HepG2 (cell line): ENCODE results near the gene CMIP.

Source experiments
- DNMT1 ChIP-seq: sonication (generic); formaldehyde crosslinking; IDR thresholded peaks from 2 replicates; pipeline ENCODE4 v1.5.1; 2020; ENCODE audit warnings: mild to moderate bottlenecking, missing genetic modification reagents
- EP300 ChIP-seq, 3 experiments: sonication (generic) in 1 of 3; formaldehyde crosslinking in 1 of 3; IDR thresholded peaks; 2 replicates each; pipeline versions ENCODE4 v1.5.1 to v1.6.1; 2011 to 2020; ENCODE audit warnings: low read depth in 2 of 3, low read length in 2 of 3, borderline replicate concordance in 1 of 3, improper control_type of control experiment in 1 of 3, mild to moderate bottlenecking in 1 of 3, missing genetic modification reagents in 1 of 3, moderate library complexity in 1 of 3
- FIP1L1 ChIP-seq: fragments of 200-400 bp; formaldehyde crosslinking; IDR thresholded peaks from 2 replicates; pipeline ENCODE4 v1.6.1; 2018; ENCODE audit warnings: low read depth, mild to moderate bottlenecking, low read length, moderate library complexity, borderline replicate concordance; ENCODE audit not compliant: insufficient read depth
- GABPA ChIP-seq, 2 experiments: IDR thresholded peaks; 2 replicates each; pipeline ENCODE4 v1.6.1; 2011 to 2016; ENCODE audit warnings: low read depth in 2 of 2, low read length in 1 of 2, missing biosample characterization in 1 of 2, missing genetic modification characterization in 1 of 2
- SUZ12 ChIP-seq: fragments of 150-350 bp; IDR thresholded peaks from 2 replicates; pipeline ENCODE4 v1.6.1; 2014; ENCODE audit warnings: low read depth, low read length
- ZNF501 ChIP-seq: sonication (generic); formaldehyde crosslinking; IDR thresholded peaks from 2 replicates; pipeline ENCODE4 v1.5.1; 2020; ENCODE audit warnings: mild to moderate bottlenecking, moderate library complexity, missing genetic modification reagents
- TF ChIP-seq, protein P1 (sequence below): sonication (generic); formaldehyde crosslinking; IDR thresholded peaks from 2 replicates; pipeline ENCODE4 v1.5.0; 2020; ENCODE audit warnings: mild to moderate bottlenecking, missing genetic modification reagents, borderline replicate concordance
- TF ChIP-seq, protein P2 (sequence below): IDR thresholded peaks from 2 replicates; pipeline ENCODE4 v1.6.1; 2012; ENCODE audit warnings: low read depth, low read length, improper control_type of control experiment
- TF ChIP-seq, protein P3 (sequence below): sonication (generic); formaldehyde crosslinking; IDR thresholded peaks from 2 replicates; pipeline ENCODE4 v1.5.1; 2020; ENCODE audit warnings: missing genetic modification reagents, mild to moderate bottlenecking, borderline replicate concordance

- TF ChIP-seq FIP1L1 (no peak), ZNF501 (CRISPR knock-in tag) (no peak), DNMT1 (CRISPR knock-in tag) (no peak), EP300 (IDR thresholded peaks at IDR 0.05; ENCODE audit: low read depth in 2 of 2, low read length in 2 of 2) (no peak), EP300 (CRISPR knock-in tag; IDR thresholded peaks at IDR 0.05; ENCODE audit: borderline replicate concordance) (no peak), SUZ12 (no peak), GABPA (IDR thresholded peaks at IDR 0.05; ENCODE audit: low read depth, low read length) (no peak), GABPA (CRISPR knock-in tag; IDR thresholded peaks at IDR 0.05; ENCODE audit: low read depth) (no peak)
- TF ChIP-seq, protein P1, sequence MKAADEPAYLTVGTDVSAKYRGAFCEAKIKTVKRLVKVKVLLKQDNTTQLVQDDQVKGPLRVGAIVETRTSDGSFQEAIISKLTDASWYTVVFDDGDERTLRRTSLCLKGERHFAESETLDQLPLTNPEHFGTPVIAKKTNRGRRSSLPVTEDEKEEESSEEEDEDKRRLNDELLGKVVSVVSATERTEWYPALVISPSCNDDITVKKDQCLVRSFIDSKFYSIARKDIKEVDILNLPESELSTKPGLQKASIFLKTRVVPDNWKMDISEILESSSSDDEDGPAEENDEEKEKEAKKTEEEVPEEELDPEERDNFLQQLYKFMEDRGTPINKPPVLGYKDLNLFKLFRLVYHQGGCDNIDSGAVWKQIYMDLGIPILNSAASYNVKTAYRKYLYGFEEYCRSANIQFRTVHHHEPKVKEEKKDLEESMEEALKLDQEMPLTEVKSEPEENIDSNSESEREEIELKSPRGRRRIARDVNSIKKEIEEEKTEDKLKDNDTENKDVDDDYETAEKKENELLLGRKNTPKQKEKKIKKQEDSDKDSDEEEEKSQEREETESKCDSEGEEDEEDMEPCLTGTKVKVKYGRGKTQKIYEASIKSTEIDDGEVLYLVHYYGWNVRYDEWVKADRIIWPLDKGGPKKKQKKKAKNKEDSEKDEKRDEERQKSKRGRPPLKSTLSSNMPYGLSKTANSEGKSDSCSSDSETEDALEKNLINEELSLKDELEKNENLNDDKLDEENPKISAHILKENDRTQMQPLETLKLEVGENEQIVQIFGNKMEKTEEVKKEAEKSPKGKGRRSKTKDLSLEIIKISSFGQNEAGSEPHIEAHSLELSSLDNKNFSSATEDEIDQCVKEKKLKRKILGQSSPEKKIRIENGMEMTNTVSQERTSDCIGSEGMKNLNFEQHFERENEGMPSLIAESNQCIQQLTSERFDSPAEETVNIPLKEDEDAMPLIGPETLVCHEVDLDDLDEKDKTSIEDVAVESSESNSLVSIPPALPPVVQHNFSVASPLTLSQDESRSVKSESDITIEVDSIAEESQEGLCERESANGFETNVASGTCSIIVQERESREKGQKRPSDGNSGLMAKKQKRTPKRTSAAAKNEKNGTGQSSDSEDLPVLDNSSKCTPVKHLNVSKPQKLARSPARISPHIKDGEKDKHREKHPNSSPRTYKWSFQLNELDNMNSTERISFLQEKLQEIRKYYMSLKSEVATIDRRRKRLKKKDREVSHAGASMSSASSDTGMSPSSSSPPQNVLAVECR = no peak
- TF ChIP-seq, protein P2, sequence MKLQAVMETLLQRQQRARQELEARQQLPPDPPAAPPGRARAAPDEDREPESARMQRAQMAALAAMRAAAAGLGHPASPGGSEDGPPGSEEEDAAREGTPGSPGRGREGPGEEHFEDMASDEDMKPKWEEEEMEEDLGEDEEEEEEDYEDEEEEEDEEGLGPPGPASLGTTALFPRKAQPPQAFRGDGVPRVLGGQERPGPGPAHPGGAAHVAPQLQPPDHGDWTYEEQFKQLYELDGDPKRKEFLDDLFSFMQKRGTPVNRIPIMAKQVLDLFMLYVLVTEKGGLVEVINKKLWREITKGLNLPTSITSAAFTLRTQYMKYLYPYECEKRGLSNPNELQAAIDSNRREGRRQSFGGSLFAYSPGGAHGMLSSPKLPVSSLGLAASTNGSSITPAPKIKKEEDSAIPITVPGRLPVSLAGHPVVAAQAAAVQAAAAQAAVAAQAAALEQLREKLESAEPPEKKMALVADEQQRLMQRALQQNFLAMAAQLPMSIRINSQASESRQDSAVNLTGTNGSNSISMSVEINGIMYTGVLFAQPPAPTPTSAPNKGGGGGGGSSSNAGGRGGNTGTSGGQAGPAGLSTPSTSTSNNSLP = no peak
- TF ChIP-seq, protein P3, sequence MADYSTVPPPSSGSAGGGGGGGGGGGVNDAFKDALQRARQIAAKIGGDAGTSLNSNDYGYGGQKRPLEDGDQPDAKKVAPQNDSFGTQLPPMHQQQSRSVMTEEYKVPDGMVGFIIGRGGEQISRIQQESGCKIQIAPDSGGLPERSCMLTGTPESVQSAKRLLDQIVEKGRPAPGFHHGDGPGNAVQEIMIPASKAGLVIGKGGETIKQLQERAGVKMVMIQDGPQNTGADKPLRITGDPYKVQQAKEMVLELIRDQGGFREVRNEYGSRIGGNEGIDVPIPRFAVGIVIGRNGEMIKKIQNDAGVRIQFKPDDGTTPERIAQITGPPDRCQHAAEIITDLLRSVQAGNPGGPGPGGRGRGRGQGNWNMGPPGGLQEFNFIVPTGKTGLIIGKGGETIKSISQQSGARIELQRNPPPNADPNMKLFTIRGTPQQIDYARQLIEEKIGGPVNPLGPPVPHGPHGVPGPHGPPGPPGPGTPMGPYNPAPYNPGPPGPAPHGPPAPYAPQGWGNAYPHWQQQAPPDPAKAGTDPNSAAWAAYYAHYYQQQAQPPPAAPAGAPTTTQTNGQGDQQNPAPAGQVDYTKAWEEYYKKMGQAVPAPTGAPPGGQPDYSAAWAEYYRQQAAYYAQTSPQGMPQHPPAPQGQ (CRISPR knock-in tag) = no peak
Measured at GRCh38 chr16:81586977-81587625, 142.5 kb downstream of the CMIP start.
